ENCODE data around the gene C3orf52.
"Not testable (repeated sequence)": the region's sequence is repeated elsewhere in the genome, so short reads cannot be mapped to it uniquely, and the experiment has no call there.

C3orf52 gene, protein sequence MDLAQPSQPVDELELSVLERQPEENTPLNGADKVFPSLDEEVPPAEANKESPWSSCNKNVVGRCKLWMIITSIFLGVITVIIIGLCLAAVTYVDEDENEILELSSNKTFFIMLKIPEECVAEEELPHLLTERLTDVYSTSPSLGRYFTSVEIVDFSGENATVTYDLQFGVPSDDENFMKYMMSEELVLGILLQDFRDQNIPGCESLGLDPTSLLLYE
- total RNA-seq: 2.1 reads per million, percentile 4 among the genes with 10 or more reads in this experiment

DNA sequence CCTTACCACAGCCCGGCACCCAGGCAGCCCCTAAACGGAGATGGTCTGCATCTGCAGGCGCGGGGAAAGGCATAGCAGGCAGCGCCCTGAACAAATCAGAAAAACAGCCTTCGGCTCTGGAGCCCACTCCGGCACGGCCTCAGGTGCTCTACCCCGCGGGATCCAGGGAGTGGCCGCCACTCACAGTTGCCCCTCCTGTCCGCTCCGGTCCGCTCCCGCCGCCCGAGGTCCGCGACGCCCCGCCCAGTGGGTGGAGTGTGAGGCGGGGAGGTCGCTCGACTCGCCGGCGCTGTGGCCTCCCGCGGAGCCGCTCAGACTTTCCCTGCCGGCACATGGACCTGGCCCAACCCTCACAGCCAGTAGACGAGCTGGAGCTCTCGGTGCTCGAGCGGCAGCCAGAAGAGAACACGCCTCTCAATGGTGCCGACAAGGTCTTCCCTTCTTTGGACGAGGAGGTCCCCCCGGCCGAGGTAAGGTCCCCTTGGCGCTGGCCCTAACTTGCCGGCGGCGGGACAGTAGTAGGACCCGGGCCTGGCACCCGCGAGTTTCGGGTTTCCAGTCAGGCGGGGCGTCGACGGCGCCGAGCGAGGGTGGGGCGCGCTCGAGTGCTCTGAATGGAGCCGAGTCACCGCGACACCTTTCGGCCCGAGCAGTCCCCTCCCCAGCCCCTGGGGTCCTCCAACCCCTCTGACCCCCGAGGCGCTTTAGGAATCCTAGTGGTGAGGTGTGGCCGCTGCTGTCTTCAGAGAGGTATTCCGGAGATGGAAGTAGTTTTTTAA, at the start of gene C3orf52:
Gene C3orf52 (plus strand): TSS at position 314 of the 779 bp plus-strand sequence. CDS start 19 bp downstream, at position 333.
- DNase-seq: peak; percentile 37

DNA sequence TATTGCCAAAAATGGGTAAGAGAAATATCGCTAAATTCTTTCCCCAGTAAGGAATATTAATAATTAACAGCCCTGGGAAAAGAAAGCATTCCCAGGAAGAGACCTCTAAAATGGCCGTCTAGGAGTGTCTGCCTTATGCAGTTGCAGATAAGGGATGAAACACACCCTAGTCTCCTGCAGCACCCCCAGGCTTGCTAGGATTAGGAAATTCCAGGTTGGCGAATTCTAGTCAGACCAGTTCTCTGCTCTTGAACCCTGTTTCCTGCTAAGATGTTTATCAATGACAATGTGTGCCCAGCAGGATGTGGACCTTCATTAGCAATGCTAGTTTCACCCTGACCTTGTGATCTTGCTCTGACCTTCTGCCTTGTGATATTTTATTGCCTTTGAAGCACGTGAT, 49.0 kb upstream of the C3orf52 start:
- not testable (repeated sequence) for DNase-seq

DNA sequence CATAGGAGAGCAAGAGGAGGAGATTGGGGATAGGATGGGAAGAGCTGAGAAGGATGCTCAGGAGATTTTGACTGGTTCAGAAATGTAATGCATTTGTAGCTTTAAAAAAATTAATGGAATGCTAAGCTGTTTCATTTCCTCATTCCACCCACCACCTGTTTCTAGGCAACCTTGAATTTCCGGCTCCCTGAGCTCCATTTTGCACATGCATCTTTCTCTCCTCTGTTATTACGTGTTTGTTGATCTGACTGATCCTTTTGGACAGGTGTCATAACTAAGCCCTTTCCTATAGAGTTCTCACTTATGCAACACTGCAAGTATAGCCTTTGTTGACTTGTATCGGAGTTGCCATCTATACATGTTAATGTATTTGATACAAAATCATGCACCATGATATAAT, 47.3 kb upstream of the C3orf52 start:
- DNase-seq: no peak

DNA sequence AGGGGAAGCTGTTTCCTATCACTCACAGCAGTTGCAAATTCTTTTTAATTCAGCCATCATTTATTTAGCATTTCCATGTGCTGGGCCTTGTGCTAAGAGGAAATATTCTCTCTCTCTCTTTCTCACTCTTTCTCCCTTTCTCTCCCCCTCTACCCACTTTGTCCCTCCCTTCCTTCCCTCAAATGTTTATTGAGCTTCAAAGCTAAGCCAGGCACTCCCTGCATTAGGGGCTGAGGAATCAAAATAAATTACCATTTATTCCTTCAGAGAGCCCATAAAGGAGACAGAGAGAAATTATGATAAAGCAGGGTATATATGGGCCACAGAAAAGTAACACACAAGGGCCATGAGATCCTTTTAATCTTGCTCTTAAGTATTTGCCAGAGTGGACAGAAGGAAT, 44.9 kb upstream of the C3orf52 start:
- DNase-seq: no peak

DNA sequence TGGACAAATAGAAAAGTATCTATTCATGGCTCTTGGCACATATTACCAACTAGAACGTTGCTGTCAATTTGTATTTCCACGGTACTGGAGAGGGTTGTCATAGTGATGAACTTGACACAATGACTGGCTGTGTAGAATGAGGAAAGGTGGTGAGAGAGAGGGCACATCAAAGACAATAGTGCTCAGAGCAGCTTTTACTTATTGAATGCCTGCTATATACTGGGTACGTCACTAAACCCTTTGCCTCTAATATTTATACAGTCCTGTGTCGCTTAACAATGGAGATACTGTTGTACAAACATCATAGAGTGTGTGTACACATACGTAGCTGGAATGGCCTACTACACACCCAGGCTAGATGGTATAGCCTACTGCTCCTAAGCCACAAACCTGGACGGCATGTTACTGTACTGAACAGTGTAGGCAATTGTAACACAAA, 43.3 kb upstream of the C3orf52 start:
- no peak for DNase-seq

DNA sequence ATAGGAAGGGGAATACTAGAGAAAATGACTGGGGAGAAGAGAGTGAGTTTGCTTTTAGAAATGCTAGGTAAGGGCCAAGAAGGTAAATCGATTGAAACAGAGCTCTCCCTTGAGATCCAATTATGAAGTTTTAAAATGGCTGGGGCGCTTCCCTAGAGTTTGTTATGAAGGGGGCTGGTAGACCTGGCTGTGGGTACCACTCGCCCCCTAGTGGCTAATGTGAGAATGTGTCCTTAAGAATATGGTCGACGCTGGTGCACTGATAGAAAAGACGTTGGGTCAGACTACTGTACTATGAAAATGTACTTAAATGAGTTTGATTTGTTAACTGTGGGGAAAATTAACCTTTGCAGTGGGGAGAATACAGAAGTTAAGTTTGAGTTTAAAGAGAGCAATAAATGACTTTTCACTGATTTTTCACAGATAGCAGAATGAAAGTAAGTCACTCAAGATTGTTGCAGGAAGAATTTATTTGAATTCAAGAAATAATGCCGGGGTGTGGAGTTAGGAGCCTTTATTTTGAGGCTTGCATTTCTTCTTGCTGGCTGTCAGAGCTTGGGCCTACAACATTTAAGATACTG, 42.5 kb upstream of the C3orf52 start:
- DNase-seq: peak; percentile 24

DNA sequence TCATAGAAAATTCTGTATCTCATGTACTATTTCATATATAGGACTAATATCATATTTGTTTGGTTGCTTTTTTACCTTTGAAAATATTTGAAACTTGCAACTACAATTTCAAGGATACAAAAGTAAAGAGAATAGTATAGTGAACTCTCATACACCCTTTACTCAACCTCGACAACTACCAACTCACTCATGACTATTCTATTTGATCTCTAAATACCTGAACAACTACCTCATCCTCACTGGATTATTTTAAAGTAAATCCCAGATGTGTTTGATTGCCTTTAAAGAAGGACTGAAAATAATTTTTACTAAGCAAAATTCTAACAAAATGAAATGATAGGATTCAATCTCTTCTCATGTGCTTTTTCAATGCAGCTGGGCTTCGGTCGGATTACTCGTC, 39.6 kb upstream of the C3orf52 start:
- DNase-seq: no peak

DNA sequence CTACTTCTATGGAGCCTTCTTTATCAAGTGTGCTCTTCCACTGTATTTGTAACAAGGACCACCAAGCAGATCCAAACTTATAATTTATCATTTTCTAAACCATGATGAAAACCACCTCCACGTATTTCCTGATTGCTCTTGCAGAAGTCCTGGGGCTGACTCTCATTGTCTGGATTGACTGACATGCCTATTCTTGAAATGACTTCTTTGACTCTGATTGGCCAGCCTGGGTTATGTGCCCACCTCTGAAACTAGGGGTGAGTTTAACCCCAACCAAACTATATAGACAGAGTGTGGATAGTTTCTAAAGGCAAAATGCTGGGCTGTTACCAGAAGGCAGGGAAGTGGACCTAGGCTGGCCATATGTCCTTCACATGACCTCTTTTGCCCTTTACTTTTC, 38.9 kb upstream of the C3orf52 start:
- no peak for DNase-seq

DNA sequence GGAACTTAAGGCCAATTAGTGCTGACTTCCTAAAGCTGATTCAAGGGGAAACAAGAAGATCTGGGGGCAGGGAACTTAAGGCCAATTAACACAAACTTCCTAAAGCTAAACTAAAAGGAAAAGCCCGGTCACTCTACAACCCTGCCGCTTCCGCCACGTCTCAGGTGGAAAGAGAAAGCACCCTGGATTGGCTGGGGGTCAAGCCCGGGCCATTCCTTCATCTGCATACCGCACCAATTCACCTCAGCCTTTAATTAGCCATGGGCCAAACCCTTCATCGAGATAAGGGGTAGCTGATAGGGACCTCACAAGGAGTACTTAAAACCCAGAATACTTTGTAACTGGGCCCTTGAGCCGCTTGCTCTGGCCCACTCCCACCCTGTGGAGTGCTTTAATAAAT, 37.3 kb upstream of the C3orf52 start:
- DNase-seq: no peak

DNA sequence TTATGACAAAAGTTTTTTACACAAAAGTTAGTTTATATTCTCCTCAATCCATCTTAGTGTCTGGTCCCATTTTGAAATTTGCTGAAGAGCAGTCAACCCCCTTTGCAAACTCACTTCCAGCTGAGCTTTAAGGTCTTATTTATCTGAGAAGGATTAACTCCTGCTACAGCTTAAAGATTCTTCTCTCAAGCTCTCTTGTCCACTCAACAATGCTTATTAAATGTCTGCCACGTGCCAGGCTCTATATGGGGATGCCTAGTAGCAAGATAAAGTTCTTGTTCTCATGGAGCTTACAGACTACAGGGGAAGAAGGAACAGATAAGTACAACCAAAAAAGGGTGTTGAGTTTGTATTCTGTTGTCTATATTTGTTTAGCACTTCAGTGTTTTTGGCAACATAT, 33.0 kb upstream of the C3orf52 start:
- DNase-seq: no peak

DNA sequence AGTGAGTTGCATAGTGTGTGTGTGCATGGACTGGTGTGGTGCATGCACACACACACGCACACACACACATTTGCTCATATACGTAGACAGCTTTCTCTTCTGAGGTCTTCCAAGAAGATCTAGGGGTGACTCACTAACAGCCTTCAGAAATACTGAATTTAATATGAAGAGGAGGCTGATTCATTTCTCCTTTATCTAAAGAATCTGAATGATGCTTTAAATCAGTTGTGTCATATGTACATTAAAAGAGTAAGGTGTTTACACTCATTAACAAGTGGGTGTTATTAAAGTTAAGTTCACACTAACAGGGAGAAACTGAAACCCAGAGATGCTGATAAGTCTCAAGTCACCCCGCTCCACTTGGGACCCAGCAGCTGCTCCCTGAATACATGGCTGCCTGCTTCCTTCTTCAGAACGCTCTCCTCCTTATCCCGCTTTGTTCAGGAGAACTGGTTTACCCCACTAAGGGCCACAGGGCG, 29.7 kb upstream of the C3orf52 start:
- no peak for DNase-seq

DNA sequence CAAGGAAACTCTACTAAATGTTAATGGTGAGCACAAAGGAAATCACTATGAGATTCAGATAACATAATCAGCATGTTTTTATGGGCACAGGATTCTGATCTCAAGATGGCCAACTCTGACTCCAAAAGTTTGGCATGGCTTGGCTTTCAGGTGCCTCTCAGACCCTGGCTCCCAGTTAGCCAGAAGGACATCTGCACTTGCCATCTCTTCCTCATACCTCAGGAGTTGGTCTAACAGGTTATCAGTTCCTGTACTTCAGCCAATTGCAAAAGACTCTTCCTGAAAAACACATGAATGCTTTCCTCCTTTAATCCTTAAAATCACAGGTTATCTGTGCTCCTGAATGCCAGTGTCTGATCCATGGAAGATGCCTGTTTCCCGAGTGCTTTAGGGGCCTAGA, 26.7 kb upstream of the C3orf52 start:
- no peak for DNase-seq

DNA sequence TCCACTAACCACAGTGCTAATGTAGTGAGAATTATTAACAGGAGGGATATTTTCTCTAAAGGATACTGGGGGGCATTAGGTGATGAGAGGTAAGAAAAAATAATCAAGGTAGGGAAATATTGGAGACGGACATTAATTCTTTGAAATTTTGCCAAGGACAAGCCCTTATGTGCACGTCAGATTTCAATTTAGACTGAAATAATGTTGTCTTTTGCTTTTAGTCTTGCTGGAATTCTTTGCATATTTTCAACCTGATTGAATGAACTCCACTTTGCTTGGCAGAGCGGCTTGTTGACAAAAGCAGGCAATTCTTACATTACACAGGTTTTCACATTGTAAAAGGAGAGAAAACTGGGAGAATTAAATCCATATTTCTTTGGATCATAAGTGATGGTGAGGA, 25.0 kb upstream of the C3orf52 start:
- DNase-seq: no peak

DNA sequence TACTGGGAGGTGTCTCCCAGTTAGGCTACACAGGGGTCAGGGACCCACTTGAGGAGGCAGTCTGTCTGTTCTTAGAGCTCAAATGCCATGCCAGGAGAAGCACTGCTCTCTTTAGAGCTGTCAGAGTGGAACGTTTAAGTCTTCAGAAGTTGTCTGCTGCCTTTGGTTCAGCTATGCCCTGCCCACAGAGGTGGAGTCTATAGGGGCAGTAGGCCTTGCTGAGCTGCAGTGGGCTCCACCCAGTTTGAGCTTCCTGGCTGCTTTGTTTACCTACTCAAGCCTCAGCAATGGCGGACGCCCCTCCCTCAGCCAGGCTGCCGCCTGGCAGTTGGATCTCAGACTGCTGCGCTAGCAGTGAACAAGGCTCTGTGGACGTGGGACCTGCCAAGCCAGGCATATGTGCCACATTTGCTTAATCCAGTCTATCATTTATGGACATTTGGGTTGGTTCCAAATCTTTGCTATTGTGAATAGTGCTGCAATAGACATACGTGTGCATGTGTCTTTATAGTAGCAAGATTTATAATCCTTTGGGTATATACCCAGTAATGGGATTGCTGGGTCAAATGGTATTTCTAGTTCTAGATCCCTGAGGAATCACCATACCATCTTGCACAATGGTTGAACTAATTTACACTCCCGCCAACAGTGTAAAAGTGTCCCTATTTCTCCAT, 13.7 kb upstream of the C3orf52 start:
- peak; percentile 56 for DNase-seq

DNA sequence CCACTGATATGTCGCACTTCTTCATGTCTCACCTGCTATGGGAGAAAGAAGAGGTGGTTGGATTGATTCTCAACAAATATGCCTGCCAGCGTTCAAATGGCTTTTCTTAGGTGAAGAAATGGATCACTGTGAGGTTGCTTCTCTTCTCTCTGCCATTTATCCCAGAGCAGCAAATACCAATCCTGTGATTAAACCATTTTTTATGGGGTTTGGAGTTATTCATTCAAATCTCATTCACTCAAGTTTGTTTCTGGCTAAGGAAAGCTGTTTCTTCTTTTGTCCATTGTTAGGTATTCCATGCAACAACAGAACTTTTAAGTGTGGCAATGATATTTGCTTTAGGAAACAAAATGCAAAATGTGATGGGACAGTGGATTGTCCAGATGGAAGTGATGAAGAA, 12.2 kb upstream of the C3orf52 start:
- no peak for DNase-seq

DNA sequence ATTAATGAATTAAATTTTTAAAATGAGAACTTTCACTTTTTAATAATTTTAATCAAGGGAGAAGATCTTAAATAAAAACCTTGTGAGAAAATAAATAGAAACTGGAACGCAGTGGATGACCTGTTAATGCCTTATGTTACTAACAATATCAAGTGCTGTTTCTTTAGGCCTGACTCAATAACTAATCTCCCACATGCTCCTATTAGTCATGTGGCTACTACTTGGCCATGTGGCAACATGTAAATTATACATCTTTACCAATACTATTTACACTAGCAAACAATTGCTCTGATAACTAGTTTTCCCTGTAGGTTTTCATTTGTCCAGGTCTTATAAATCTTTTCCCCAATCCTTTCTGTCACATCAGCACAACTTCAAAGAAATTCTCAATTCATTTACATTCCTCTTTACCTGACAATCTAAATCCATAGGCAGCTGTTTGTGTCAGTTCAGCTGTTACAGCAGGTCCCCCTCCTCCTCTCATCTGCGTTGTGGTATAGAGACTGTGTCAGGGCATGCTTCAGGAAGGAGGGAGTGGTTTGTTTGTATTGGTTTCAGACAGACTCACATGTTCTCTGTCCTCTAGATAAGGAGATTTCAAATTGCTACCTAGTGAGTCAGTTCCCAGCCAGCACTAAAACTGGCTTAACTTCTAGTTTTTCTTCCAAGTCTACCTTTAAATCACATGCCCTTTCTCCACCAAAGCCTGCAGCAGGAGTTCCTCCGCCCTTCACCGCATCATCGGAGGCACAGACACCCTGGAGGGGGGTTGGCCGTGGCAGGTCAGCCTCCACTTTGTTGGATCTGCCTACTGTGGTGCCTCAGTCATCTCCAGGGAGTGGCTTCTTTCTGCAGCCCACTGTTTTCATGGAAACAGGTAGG, 11.3 kb upstream of the C3orf52 start:
- no peak for DNase-seq

DNA sequence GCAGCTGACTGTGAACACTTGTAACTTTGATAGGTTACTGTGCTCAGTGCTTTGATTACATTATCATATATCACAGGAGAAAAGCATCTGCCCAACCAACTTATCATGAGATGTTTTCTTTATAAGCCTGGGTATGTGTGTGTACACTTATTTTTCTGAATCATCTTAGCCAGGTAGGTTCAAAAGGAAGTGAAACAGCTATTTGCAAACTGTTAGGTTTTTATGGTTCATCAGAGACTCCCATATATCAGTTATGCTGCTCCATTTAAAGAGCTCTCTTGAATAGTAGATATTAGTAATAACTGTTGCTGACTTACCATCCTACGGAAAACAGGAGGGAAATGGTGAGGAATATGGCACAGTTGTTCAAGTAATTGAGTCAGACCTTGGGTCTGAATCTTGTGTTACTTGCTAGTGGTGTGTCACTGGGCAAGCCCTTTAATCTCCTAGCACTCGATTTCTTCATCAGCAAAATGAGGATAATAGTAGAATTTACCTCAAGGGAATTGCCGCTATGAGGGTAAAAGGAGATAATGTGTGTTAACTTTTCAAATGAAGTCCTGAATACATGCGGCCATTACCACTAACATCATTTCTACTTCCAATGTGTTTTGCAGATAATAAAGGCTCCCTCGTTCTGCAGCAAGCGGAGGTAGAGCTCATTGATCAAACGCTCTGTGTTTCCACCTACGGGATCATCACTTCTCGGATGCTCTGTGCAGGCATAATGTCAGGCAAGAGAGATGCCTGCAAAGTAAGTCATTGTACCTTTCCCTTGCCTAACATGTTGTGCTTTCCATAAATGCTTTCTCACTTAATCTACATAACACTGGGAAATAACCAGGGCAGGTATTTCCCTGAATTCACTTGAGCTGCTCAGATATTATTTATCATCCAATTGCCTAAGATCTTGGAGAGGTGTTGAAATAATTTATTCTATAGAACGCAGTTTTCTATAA, 7.8 kb upstream of the C3orf52 start:
- no peak for DNase-seq

DNA sequence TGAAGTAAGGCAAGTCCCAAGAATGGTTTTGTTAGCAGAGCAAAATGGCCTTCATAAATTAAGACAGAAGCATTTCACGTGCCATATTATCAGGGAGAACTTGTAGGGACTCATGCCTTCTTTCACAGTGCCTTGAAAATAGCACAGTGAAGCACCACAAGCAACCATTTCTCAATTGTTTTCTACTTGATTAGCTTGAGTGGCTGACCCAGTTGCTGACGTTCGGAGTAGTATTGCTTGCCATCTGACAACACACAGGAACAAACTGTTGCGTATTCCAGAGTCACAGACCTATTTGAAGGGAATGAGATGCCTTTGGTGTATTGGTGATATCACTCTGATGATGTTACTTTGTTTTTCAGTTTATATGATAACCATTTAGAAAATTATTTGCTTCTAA, 3.0 kb upstream of the C3orf52 start:
- no peak for DNase-seq

DNA sequence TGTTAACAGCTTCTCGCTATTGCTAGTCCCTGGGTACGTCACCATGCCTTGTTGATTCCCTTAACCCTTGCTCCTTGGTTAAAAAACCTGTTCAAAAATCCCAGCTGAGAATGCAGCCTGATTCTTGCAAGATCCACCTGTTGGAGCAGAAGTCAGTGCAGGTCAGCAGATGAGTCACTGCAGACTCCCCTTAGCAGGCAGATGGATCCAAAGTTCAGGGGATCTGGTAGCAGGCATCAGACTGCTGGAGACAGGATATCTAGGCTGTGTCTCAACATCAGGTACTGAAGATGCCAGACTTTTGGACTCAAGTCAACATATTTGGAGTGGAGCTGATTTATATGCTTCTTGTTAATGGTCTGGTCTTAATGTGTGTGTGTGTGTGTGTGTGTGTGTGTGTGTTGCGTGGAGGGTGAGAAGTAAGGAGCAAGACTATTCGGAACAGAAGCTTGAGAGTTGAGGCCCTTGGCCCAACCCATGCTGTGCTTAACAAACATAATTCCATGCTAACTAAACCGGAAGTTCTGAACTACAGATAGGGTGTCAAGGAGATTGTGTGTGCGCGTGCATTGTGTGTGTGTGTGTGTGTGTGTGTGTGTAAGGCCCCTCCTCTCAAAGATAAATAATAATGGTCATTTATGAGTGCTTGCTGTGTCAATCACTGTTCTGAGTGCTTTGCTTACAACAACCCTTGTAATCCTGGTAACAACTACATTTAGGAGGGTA, 1.0 kb upstream of the C3orf52 start:
- no peak for DNase-seq

DNA sequence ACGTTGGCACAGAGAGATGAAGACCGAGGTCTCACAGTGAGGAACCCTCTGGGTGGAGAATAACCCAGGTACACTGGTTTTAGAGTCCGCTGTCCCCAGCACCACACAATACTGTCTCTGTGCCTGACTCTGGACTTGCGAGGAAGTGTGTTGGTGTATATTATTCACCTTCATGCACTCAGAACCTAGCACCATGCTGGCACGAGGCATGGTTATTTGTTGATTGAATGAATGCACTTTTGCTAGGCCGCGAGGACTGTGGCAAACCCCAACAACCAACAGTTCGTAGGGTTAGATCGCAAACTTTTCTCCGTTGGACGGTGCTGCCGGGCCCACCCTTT, 484 bp upstream of the C3orf52 start:
- no peak for DNase-seq

All from effector CD4-positive, alpha-beta T cell (primary cell).